Midbrain (tissue), 1 donor: Measurements from ENCODE around the gene CDH4.

Experiments used
- DNase-seq: peaks from one replicate; lab custom pipeline; 2025; lab: John Stamatoyannopoulos, UW

The CDH4 gene

DNA sequence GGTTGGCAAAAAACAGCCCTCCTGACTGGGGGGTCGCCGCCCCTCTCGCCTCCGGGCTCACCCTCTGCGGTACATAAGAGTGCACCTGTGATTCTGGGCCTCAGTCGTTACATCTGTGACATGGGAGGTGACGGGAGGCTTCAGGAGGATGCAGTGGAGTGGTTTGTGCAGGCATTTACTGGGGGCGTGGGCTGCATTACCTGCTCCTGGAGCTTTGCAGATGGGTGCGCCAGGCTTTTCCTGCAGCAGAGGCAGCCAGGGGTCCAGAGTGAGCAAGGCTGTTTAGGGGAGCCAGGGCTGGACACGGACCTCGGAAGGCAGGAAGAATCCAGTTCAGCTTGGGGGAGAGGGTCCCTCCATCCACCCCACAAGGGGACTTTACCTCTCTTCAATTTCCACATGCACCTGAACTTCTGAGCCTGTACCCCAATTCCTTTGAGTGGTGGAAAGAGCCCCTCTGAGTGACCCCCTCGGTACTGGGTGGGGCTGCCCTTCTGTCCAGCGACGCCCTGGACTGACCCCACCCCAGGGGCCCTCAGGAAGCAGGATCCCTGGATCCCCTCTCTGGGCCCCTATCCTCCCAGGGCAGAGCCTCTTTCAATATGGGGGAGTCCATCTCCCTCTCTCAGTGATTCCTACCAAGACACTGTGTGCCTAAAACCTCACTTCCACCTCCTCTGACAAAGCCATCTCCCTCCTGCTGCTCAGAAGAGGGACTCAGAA, 679.6 kb downstream of the CDH4 start:
- no peak for DNase-seq

DNA sequence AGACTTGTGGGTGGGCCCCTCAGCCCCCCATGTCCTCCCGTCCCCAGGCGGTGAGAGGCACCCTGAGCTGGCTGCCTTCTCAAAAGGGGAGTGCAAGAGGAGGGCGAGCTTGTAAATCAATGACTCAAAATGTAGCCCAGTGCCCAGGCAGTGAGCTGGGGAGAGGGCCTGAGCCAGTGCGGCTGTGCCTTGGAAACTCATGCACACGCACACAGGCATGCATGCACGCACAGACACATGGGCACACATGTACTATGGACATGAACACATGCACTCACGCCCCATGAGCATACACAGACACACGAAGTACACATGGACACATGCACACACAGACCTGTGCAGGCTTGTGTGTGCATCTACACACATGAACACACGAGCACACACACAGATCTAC, 680.1 kb downstream of the CDH4 start:
- no peak for DNase-seq

DNA sequence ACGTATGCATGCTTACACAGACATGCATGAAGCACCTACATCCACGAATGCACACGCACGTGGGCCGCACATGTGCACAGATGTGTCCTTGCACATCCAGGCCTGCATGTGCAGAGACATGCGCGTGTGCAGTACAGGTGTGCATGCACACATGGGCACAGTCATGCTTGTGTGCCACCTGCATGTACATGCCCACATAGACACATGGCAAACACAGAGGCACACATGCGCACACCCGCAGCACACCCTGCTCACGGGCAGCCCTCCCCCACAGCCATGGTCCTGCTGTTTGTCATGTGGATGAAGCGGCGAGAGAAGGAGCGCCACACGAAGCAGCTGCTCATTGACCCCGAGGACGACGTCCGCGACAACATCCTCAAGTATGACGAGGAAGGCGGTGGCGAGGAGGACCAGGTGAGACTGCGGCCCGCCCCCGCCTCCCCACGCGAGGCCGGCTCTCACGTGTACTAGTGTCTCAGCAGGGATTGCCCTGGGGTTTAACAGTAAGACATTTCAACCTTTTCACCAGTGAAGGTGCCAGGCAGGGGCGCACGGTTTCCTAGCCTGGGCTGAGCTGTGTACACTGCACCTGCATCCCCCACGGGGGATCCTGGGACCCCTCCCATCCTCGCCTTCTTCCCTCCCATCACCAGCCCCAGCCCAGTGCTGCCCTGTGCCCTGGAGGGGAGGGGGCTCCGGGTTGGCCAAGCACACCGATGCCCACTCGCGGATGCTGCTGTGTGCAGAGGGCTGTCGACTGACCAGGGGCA, 680.8 kb downstream of the CDH4 start:
- no peak for DNase-seq

DNA sequence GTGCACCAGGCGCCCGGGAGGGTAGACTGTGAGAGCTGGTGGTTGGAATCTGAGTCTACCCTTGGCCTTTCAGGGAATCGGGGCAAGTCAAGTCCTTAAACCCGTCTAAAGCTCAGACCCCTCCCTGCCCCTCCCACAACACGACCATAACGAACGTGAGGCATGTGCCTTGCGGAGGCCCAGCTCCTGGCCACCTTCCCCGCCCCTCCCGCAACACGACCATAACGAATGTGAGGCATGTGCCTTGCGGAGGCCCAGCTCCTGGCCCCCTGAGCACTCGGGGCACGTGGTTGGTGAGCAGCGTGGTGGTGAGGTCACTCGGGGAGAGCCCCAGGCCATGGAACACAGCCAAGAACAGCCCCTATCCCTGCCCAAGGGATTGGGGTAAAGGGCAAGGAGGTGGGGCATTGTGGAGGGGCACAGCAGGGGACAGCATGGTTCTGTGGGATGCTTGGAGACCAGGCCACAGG, 681.5 kb downstream of the CDH4 start:
- no peak for DNase-seq

DNA sequence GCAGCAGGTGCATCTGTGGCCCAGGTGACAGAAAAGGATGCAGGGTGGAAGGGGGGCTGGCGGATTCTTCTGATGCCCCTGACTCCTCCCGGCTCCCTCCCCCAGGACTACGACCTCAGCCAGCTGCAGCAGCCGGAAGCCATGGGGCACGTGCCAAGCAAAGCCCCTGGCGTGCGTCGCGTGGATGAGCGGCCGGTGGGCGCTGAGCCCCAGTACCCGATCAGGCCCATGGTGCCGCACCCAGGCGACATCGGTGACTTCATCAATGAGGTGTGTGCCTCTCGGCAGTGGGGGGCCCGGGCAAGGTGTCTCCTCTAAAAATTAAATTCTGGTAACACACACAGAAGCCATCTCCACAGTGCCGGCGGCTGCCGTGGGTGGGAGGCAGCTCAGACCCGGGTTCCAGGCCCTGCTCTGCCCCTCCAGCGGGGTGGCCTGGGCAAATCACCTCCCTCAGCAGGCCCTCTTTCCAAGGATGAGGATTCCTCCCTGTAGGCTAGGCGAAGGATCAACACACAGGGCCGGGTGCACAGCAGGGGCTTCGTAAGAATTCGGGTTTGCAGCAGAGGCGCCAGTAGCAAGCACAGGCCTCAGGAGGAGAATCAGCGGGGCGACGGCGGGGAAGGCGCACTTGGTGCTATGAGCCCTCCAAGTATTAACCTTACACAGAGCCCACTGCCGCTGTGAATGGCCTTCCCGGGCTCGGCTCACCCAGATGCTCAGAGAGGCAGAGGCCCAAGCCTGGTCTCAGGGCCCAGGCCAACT, 682.1 kb downstream of the CDH4 start:
- DNase-seq: no peak

DNA sequence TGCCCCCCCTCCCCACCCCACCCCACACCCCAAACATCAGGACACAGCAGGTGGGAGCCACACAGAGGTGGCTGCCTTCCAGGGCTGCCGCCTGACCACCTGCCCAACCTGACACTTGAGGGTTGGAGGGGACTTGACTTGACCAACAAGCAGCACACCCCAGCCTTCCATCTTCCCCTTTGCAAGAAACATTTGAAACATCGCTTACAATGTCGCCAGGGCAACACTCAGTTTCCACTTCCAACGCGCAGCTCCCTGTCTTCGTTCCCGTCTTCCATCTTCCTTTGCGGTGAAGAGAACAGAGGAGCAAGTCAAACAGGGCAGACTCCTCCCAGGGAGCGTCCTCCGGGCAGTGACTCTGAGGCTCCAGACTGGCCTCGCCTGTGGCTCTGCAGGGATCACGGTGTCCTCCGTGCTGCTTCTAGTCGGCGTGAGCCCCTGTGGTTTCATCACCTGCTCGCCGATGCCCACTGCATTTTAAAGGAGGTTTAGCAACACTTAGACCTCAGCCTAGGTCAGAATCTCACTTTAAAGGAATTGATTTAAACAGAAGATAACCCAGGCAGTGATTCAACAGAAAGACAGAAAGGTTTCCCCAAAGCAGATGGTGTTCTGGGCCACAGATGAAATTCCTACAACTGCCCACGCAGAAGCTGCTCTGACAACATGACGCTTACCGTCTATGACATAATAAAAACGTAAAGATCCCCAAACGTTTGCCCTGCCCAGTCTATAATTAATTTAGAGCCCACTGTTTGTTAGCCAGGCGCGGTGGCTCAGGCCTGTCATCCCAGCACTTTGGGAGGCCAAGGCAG, 682.9 kb downstream of the CDH4 start:
- DNase-seq: no peak

DNA sequence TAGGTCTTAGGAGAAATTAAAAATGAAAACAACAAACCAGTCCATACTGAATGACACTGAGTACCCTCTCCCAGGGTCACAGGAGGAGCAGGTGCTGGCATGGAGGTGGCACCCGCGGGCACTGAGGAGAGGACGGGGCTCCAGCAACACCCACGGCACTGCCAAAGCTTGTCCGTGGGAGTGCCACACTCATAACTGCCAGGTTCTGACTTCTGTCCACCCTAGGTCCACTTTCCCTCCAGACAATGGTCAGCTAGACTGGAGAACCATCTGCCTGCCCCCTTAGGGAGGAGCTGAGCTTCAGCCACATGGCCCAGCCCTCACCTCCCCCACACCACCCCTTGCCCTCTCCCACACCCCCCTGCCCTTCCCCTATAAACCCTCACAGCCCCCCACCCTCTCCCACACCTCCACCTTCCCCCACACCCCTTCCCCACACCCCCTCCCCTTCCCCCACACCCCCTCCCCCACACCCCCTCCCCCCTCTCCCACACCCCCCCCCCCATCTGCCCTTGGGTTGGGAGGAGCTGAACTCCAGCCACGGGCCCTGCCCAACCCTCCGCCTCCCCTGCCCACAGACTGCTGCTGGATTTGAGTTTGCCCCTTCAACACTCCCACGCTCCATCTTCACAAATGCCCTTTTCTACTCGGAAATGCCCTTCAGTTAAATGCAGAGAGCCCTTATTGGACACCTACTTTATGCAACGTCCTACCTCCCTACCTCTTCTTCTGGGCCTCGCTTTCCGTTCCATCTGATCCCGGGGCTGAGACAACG, 684.1 kb downstream of the CDH4 start:
- no peak for DNase-seq

DNA sequence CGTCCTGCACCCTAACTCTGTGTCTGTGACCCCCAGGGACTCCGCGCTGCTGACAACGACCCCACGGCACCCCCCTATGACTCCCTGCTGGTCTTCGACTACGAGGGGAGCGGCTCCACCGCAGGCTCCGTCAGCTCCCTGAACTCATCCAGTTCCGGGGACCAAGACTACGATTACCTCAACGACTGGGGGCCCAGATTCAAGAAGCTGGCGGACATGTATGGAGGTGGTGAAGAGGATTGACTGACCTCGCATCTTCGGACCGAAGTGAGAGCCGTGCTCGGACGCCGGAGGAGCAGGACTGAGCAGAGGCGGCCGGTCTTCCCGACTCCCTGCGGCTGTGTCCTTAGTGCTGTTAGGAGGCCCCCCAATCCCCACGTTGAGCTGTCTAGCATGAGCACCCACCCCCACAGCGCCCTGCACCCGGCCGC, 684.7 kb downstream of the CDH4 start:
- no peak for DNase-seq

DNA sequence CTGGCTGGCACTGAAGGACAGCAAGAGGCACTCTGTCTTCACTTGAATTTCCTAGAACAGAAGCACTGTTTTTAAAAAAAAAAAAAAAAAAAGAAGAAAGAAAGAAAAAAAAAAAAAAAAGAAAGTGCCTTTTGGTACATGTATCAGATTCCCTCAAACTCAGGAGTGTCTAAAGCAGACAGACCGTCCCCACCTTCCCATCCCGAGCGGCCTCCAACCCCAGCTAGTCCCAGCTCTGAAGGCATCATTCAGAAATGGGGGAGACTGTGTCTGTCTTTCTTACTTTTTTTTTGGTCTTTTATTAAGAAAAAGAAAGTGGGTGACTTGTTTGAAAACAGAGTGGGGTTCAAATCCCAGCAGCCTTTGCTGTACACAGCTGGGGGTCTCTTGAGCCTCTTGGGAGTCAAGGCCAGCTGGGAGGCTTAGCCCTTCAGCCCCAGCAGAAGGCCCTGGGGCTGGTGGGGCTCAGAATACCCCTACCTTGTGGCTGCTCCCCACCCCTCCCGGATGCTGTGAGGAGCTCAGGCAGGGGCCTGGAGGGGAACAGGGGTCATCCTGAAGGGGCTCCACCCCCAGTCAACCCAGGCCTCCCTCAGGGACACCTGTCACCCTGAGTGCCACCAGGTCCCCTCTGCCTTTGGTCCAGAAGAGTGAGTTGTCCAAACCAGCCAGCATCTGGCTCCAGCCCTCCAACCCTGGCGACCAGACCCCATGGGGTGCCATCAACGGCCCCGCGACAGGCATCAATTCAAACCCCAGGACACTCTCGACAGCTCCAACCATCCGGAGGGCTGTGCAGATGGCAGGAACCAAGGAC, 685.3 kb downstream of the CDH4 start:
- no peak for DNase-seq

DNA sequence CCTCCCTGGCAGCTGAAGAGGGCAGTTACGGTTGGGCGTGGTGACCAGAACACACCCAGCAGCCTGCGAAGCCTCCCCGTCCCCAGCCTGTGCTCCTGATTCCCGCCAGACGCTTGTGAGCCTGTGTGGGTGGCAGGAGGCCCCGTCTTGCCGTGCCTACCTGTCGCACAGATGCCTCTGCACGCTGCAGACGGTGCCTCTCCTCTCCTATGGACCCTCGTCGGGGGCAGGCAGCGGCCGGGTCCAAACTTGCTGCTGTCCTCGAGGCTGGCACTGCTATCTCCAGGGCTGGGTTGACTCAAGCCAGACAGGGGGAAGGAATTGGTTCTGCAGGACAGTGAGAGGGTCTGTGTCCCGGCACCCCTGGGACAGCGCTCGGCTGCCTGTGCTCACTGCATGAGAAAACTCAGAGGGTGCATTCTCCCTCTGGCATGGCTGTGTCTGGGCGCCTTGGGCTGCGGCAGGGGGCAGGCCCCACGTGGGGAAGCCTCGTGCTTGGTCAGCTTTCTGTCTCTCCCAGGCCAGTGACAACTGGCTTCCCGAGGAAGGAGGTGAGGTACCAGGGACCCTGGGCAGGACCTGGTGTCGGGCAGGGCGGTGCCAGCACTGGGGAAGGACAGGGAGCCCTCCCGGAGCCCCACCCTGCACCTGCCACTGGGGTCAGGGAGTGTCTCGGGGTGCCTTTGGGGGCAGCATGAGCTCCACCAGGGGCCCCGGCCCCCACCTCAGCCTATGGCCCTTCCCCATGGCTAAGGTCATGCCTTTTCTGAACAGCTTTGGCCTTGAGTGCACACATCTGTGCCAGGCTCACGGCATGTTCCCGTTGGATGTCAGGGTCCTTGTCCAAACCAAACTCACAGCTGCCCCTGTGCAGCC, 686.1 kb downstream of the CDH4 start:
- DNase-seq: no peak

DNA sequence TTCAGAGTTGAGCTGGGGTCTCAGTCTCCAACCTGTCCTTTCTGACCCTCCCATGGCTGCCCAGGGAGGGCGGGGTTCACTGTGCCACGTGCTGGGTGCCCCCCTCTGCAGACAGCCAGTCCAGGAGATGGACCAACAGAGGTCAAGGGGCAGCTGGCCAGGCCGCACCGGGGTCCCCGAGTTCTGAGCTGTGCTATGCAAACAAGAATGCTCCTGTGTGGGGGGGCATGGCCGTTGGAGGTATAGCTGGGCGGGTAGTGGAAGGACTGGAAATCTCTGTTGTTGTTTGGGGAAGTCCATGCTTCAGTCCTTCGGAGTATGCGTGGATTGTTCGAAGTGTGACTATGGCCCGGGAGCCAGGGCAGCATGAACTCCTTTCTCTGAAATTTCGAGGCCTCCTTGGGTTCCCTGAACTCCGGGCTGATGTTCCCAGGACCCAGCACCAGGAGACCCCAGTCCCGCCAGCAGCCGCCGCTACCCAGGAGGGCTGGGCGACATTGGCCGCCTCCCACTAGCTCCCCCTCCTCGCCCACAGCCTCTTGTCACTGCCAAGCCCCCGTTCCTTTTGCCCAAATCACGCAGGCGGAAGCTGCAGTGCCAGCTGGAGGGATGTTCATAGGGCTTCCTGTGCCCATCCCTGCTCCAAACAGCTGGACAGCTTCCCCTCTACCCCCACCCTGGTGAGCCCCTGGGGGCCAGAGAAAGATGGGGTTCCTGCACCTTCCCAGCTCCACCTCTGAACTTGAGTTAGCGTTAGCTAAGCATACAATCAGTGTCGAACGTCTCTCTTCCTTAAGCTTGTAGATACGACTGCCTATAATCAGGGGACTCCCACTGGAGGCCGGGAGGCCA, 687.0 kb downstream of the CDH4 start:
- no peak for DNase-seq

DNA sequence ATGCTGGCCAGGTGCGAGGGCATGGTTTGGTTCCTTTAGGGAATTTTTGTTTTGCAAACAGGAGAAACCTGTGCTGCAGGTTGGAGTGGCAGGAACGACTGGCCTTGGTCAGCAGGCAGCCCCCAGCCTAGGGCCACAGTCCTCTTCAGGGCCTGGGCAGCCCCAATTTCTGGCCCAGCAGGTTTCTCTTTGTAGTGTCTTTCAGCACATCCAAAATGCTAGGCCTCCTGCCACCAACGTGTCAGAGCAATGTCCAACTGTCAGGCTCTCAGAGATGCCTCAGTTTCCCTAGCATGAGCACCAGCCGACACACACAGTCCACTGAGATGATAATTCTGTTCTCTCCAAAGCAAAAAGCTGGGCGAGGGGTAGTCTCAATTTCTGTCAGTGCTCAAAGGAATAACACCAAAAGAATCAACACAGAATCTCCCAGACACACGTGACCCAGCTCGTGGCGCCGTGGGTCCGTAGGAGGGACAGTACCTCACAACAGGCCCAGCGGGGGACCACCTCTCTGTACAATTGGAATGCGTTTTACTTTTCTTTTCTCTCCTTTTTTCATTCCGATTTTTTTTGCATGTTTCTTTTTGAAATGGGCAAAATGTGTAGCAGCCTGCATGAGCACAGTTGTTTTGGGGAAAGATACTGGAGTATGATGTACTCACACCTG, 687.8 kb downstream of the CDH4 start:
- DNase-seq: no peak

DNA sequence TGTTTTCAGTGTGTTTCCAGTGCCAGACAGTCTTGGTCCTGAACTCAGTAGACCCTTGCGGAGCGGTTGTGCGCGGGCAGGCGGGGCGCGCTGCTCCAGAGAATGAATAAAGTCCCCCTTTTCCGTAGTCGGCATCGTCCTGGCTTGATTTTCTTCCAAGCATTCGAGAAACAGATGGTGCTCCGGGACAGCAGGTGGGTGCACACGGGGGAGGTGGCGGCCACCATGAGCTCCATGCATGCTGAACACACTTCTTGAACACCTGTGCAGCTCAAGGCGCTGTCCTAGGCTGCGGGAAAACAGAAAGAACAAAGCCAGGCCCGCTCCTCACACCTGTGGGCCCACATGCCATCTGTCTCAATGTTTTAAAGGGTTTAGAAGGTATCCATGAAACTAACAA, 688.4 kb downstream of the CDH4 start:
- no peak for DNase-seq

DNA sequence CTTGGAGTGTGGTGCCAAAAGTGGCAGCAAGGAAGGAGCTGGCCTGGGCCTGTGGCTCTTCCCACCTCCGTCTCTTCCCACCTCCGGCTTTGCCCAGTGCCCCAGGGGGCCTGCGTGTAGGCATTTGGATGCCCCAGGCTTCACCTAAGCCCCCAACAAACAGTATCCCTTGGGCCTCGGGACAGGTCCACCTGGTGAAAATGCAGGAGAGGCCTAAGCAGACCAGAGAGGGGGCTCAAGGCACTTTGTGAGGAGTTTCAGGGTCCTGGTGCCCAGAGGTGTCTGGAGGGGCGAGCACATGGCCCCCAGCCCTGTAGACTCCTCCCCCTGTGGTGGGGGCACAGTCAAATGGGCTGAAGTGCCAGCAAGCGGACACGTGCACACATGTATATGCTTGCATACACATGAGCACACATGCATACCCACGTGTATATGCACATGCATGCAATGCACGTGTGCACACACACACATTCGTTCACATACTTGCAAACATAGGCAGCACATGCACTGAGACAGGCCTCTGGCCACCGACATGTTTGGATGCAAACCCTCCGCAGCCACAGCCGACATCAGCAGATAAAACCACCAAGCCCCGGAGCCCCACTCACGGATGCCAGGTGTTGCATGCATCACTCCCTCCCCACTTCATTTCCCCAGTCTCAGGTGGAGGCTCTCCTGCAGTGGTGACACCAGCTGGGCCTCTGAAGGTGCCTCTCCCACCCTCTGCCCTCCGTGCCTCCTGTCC, 689.1 kb downstream of the CDH4 start:
- no peak for DNase-seq

DNA sequence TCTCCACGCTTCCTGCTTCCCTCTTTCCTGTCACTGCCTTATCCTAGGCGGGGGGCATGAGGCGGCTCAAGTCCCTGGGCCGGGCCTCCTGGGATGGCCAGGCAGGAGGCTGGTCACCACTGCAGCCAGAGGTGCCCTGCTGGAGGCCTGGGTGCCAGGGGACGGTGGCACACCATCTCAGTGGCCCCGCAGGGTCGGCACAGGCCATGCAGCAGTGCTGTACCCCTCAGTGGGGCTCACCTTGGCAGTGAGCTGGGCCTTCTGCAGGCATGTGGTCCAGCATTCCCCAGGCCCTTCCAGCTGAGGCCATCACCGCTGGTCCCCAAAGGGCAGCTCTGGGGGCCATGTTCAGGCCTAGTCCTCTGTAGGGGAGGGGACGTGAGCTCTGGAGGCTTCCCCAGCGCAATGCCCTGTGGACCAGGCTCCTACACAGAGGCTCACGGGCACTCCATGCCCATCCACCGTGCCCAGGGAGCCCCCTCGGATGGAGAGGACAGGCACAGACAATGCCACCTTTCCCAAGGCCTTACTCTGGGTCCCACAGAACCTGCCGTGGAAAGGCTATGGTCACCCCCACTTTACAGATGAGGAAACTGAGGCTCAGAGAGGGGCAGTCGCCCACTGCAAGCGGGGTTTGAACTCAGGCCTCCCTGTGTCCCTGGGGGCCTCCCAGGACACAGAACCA, 689.8 kb downstream of the CDH4 start:
- no peak for DNase-seq

DNA sequence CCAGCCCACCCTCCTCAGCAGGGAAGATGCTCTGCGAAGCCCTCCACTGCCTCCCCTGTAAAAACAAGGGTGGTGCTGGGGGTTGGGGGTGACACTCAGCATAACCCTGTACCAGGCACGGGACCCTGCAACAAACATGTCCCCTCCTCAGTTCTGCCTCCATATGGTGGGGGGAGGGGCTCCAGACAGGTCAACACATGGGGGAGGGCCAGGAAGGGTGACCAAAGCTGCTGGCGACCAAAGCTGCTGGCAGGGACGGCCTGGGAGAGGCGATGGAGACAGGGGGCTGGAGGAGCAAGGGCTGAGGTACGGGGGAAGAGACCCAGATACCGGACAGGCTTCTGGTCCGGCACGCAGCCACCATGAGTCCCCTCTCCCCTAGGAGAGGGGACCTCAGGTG, 690.5 kb downstream of the CDH4 start:
- DNase-seq: no peak
